H1 (cell line): Measurements from ENCODE around the gene GARNL3. TPM values are rescaled to one million over a fixed set of nuclear protein-coding genes. Genes with fewer than 3 reads are reported as not detected.

ENCODE experiments used
- CTCF ChIA-PET: fragments of 300-600 bp; sonication (Branson Sonifier 250); formaldehyde crosslinking; loops from one replicate; lab custom pipeline; 2021; ENCODE audit not compliant: partially characterized antibody; lab: Charles Lee
- POLR2A ChIA-PET: fragments of 300-600 bp; sonication (Branson Sonifier 250); formaldehyde crosslinking; loops from one replicate; lab custom pipeline; 2021; ENCODE audit warnings: inconsistent platforms; ENCODE audit not compliant: partially characterized antibody; lab: Charles Lee
- DNase-seq, 2 experiments: peaks; one replicate each; pipeline versions ENCODE4 v3.0.0 to v3.0.0-alpha.2; 2010 to 2022; ENCODE audit warnings: low spot score in 2 of 2, low read depth in 1 of 2, mixed read lengths in 1 of 2
- FAIRE-seq: peaks from 2 replicates; lab custom pipeline; 2011; peaks lifted over from hg19 to GRCh38; lab: Jason Lieb, UNC
- H2AFZ ChIP-seq: 2 replicates; pipeline ENCODE4 v1.8.1; 2012; ENCODE audit warnings: low read length, inconsistent platforms
- H2AK5ac ChIP-seq: 2 replicates; pipeline ENCODE4 v1.6.1; 2013; ENCODE audit warnings: low read depth, low read length
- H2BK120ac ChIP-seq: replicated peaks from 2 replicates; pipeline ENCODE3; 2013; ENCODE audit warnings: low read depth, low read length, inconsistent platforms
- H2BK12ac ChIP-seq: 2 replicates; pipeline ENCODE4 v1.6.1; 2013; ENCODE audit warnings: low read depth, low read length
- H2BK15ac ChIP-seq: 2 replicates; pipeline ENCODE4 v1.6.1; 2013; ENCODE audit warnings: low read length
- H2BK20ac ChIP-seq: 2 replicates; pipeline ENCODE4 v1.6.1; 2013; ENCODE audit warnings: low read length
- H2BK5ac ChIP-seq: 2 replicates; pipeline ENCODE4 v1.6.1; 2013; ENCODE audit warnings: low read depth, low read length
- H3K14ac ChIP-seq: 2 replicates; pipeline ENCODE4 v1.6.1; 2013; ENCODE audit warnings: inconsistent platforms; ENCODE audit not compliant: insufficient read length
- H3K18ac ChIP-seq: 2 replicates; pipeline ENCODE4 v1.6.1; 2013; ENCODE audit warnings: low read length; ENCODE audit errors: extremely low read depth
- H3K23ac ChIP-seq: 2 replicates; pipeline ENCODE4 v1.6.1; 2013; ENCODE audit warnings: inconsistent platforms; ENCODE audit not compliant: insufficient read length
- H3K23me2 ChIP-seq: 2 replicates; pipeline ENCODE4 v1.6.1; 2013; ENCODE audit warnings: low read depth, low read length
- H3K27ac ChIP-seq: 2 replicates; pipeline ENCODE4 v1.6.1; 2011; ENCODE audit warnings: low read depth, low read length, inconsistent platforms
- H3K27me3 ChIP-seq, 4 experiments: replicated peaks in 1 of 4; 1 replicate in 1 of 4; 2 replicates in 3 of 4; pipeline versions ENCODE4 v1.6.1 to v1.8.1; 2011 to 2013; ENCODE audit warnings: low read length in 3 of 4, mild to moderate bottlenecking in 3 of 4, inconsistent platforms in 2 of 4, mixed read lengths in 2 of 4, moderate library complexity in 1 of 4; ENCODE audit not compliant: control insufficient read depth in 3 of 4, insufficient read depth in 3 of 4; ENCODE audit errors: extremely low read depth in 1 of 4
- H3K36me3 ChIP-seq, 4 experiments: 2 replicates each; pipeline versions ENCODE4 v1.6.1 to v1.8.1; 2011 to 2013; ENCODE audit warnings: mild to moderate bottlenecking in 4 of 4, low read length in 3 of 4, moderate library complexity in 2 of 4, control low read depth in 1 of 4, inconsistent platforms in 1 of 4; ENCODE audit not compliant: insufficient read depth in 4 of 4, control insufficient read depth in 2 of 4
- H3K4ac ChIP-seq: replicated peaks from 2 replicates; pipeline ENCODE3; 2013; ENCODE audit warnings: low read length, low read depth, mixed read lengths, inconsistent platforms; ENCODE audit not compliant: insufficient read length
- H3K4me1 ChIP-seq, 4 experiments: replicated peaks in 1 of 4; 1 replicate in 1 of 4; 2 replicates in 3 of 4; pipeline versions ENCODE4 v1.6.1 to v1.8.1; 2011 to 2013; ENCODE audit warnings: low read length in 3 of 4, inconsistent platforms in 2 of 4, mixed read lengths in 1 of 4; ENCODE audit not compliant: insufficient read depth in 4 of 4, control insufficient read depth in 3 of 4
- H3K4me2 ChIP-seq, 2 experiments: 2 replicates each; pipeline versions ENCODE4 v1.6.1 to v1.8.1; 2011 to 2013; ENCODE audit warnings: low read depth in 2 of 2, low read length in 2 of 2, control low read depth in 1 of 2, inconsistent platforms in 1 of 2, mild to moderate bottlenecking in 1 of 2; ENCODE audit not compliant: insufficient read depth in 1 of 2
- H3K4me3 ChIP-seq, 4 experiments: fragments of 200-600, 300-600 bp in 1 of 4; sonication (generic), shearing (Covaris generic), sonication (Bioruptor Twin) in 1 of 4; 2 replicates each; pipeline versions ENCODE4 v1.5.1 to v1.8.1; 2011 to 2016; ENCODE audit warnings: low read length in 4 of 4, low read depth in 3 of 4, control low read depth in 2 of 4, inconsistent platforms in 2 of 4, mild to moderate bottlenecking in 2 of 4, mixed read lengths in 1 of 4, moderate library complexity in 1 of 4; ENCODE audit not compliant: insufficient read depth in 2 of 4; ENCODE audit errors: extremely low read depth in 1 of 4
- H3K56ac ChIP-seq: replicated peaks from 2 replicates; pipeline ENCODE3; 2013; ENCODE audit warnings: low read depth, mild to moderate bottlenecking, mixed read lengths, low read length, inconsistent platforms; ENCODE audit not compliant: insufficient read length
- H3K79me1 ChIP-seq: 2 replicates; pipeline ENCODE4 v1.6.1; 2013; ENCODE audit warnings: low read depth, low read length, control low read depth
- H3K79me2 ChIP-seq, 2 experiments: 2 replicates each; pipeline versions ENCODE4 v1.6.1 to v1.8.1; 2012 to 2013; ENCODE audit warnings: low read length in 2 of 2, mild to moderate bottlenecking in 2 of 2, inconsistent platforms in 1 of 2; ENCODE audit not compliant: insufficient read depth in 2 of 2, control insufficient read depth in 1 of 2
- H3K9ac ChIP-seq, 4 experiments: replicated peaks in 1 of 4; 1 replicate in 1 of 4; 2 replicates in 3 of 4; pipeline versions ENCODE4 v1.6.1 to v1.8.1; 2011 to 2013; ENCODE audit warnings: low read depth in 3 of 4, low read length in 3 of 4, control low read depth in 2 of 4, mild to moderate bottlenecking in 2 of 4, moderate library complexity in 2 of 4, inconsistent platforms in 1 of 4; ENCODE audit errors: extremely low read depth in 1 of 4
- H3K9me3 ChIP-seq, 2 experiments: 2 replicates each; pipeline versions ENCODE4 v1.6.1 to v1.8.1; 2012 to 2013; ENCODE audit warnings: mild to moderate bottlenecking in 2 of 2, moderate library complexity in 2 of 2, control low read depth in 1 of 2, inconsistent platforms in 1 of 2, low read depth in 1 of 2, low read length in 1 of 2, mixed read lengths in 1 of 2; ENCODE audit not compliant: insufficient read depth in 2 of 2
- H4K20me1 ChIP-seq, 2 experiments: replicated peaks in 1 of 2; 2 replicates each; pipeline versions ENCODE3 to v1.8.1; 2011 to 2013; ENCODE audit warnings: inconsistent platforms in 2 of 2, low read length in 2 of 2, mild to moderate bottlenecking in 1 of 2; ENCODE audit not compliant: insufficient read depth in 2 of 2, control insufficient read depth in 1 of 2
- H4K5ac ChIP-seq: 2 replicates; pipeline ENCODE4 v1.6.1; 2013; ENCODE audit warnings: low read length, low read depth, mixed read lengths, inconsistent platforms; ENCODE audit not compliant: insufficient read length
- H4K8ac ChIP-seq: 2 replicates; pipeline ENCODE4 v1.8.0; 2013; ENCODE audit warnings: mild to moderate bottlenecking, moderate library complexity, low read length, inconsistent platforms; ENCODE audit not compliant: insufficient read depth; ENCODE audit errors: extremely low read depth
- H4K91ac ChIP-seq: replicated peaks from 2 replicates; pipeline ENCODE3; 2013; ENCODE audit warnings: low read length, mixed read lengths, inconsistent platforms; ENCODE audit not compliant: insufficient read length
- ASH2L ChIP-seq: fragments of 200-600, 300-600 bp; sonication (generic); IDR thresholded peaks from one replicate; pipeline ENCODE4 v1.7.1; 2017; ENCODE audit warnings: low read length
- CBX5 ChIP-seq: fragments of 300-800, 300-1000 bp; sonication (generic); IDR thresholded peaks from 2 replicates; pipeline ENCODE4 v1.7.1; 2016; ENCODE audit warnings: antibody characterized with exemption, low read length, low read depth
- CEBPB ChIP-seq: IDR thresholded peaks from 2 replicates; pipeline ENCODE4 v1.6.1; 2012; ENCODE audit warnings: low read depth, low read length
- CHD2 ChIP-seq: IDR thresholded peaks from 2 replicates; pipeline ENCODE4 v1.6.1; 2012; ENCODE audit warnings: low read length, improper control_type of control experiment
- CTBP2 ChIP-seq: IDR thresholded peaks from 2 replicates; pipeline ENCODE4 v1.7.0; 2011; ENCODE audit warnings: borderline replicate concordance, mild to moderate bottlenecking, moderate library complexity, mixed read lengths, low read length; ENCODE audit not compliant: insufficient read depth, insufficient read length
- FOSL1 ChIP-seq: IDR thresholded peaks from 2 replicates; pipeline ENCODE4 v1.6.1; 2011; ENCODE audit warnings: mild to moderate bottlenecking, low read depth, low read length, moderate library complexity; ENCODE audit not compliant: insufficient read depth
- KDM1A ChIP-seq: fragments of 200-600, 300-600 bp; sonication (generic); IDR thresholded peaks from 2 replicates; pipeline ENCODE4 v1.7.1; 2016; ENCODE audit warnings: mild to moderate bottlenecking, low read length, borderline replicate concordance
- KDM4A ChIP-seq: IDR thresholded peaks from one replicate; pipeline ENCODE4 v1.7.1; 2012; ENCODE audit warnings: low read depth, mild to moderate bottlenecking, moderate library complexity, low read length, inconsistent platforms; ENCODE audit not compliant: severe bottlenecking
- KDM5A ChIP-seq: fragments of 200-600 bp; IDR thresholded peaks from 2 replicates; pipeline ENCODE4 v1.7.1; 2012; ENCODE audit warnings: mild to moderate bottlenecking, low read length, inconsistent platforms, mixed read lengths
- MAFK ChIP-seq: IDR thresholded peaks from 2 replicates; pipeline ENCODE4 v1.6.1; 2012; ENCODE audit warnings: low read depth, mild to moderate bottlenecking, improper control_type of control experiment, low read length
- POU5F1 ChIP-seq: IDR thresholded peaks from 2 replicates; pipeline ENCODE4 v1.6.1; 2011; ENCODE audit warnings: low read depth, mild to moderate bottlenecking, low read length, moderate library complexity
- RAD21 ChIP-seq, 2 experiments: IDR thresholded peaks in 1 of 2; conservative IDR thresholded peaks in 1 of 2; 2 replicates each; pipeline ENCODE4 v1.6.1; 2011; ENCODE audit warnings: low read depth in 2 of 2, low read length in 2 of 2, improper control_type of control experiment in 1 of 2, inconsistent platforms in 1 of 2, mild to moderate bottlenecking in 1 of 2, moderate library complexity in 1 of 2
- RFX5 ChIP-seq: IDR thresholded peaks from 2 replicates; pipeline ENCODE4 v1.6.1; 2011; ENCODE audit warnings: low read depth, low read length, improper control_type of control experiment, borderline replicate concordance
- YY1 ChIP-seq: IDR thresholded peaks from 2 replicates; pipeline ENCODE4 v1.6.1; 2011; ENCODE audit warnings: low read depth, mild to moderate bottlenecking, low read length
- WGBS, 2 experiments: shearing (Covaris generic) in 1 of 2; methylation state at CpG; one replicate each; pipeline versions ENCODE4 v1.1.6 to v1.1.7; 2013 to 2015; ENCODE audit warnings: low lambda C conversion rate in 2 of 2, mixed read lengths in 2 of 2, inconsistent platforms in 1 of 2, low coverage in 1 of 2, missing lambda C conversion rate in 1 of 2; ENCODE audit not compliant: insufficient replicate concordance in 2 of 2, insufficient coverage in 1 of 2, insufficient read length in 1 of 2; ENCODE audit errors: extremely low coverage in 1 of 2, missing lambda C conversion rate in 1 of 2; 5-methylcytosine and 5-hydroxymethylcytosine counted together
- polyA plus RNA-seq, 7 experiments: library from polyadenylated mRNA; depleted of rRNA in 3 of 7; stranded (reverse) in 5 of 7; unstranded in 2 of 7; fragments of >200 nt in 5 of 7; fragments of 200-250 nt in 2 of 7; gene quantifications; 1 replicate in 5 of 7; 2 replicates in 1 of 7; 4 replicates in 1 of 7; pipeline versions ENCODE4 v1.2.1 to v1.2.3, GENCODE V29; 2011 to 2013; ENCODE audit warnings: missing spikeins in 2 of 7, mixed read lengths in 2 of 7
- total RNA-seq: library from RNA; stranded (reverse); fragmentation: NEBNext Ultra II Directional; extraction: Animal tissue kit (Norgen Biotek cat#: 25700); gene quantifications from 2 replicates; pipeline ENCODE4 v1.2.1, GENCODE V29; 2021

Gene GARNL3
- total and polyA plus RNA-seq, 2 of the 8 experiments (the other 6 are each of a cell fraction or from before 2014, with no cell fraction given): 6.5 to 18.3 TPM

- H3K4me3 ChIP-seq: no peak overlapping the region
- H3K79me1 ChIP-seq: no peaks in the 10 kb centered on the region
- no peak overlapping the region for H2BK15ac ChIP-seq
- ChIA-PET CTCF (interaction anchor here (0.6 to 1.6 kb wide), 5 partner anchors 49 to 651 kb away, joined by 3 to 5 read pairs (median 4); no protein-coding TSS in a partner anchor), POLR2A (interaction anchor here (2.7 kb wide), 1 partner anchor 12 kb away, joined by 11 read pairs; no protein-coding TSS in a partner anchor)
- WGBS, 2 experiments: 90% methylated on average over 3 of the region's 3 CpGs; no CpG with 5 or more reads in 1 of the 2 experiments
- H3K9me3 ChIP-seq: no peaks in the 10 kb centered on the region
- no peak overlapping the region for H2AFZ ChIP-seq
- no peaks in the 10 kb centered on the region for H3K23me2 ChIP-seq
- H4K20me1 ChIP-seq: no peaks in the 10 kb centered on the region
- H4K5ac ChIP-seq: no peak overlapping the region
- no peak overlapping the region for H3K27ac ChIP-seq
- H3K27me3 ChIP-seq: no peaks in the 10 kb centered on the region
- H4K91ac ChIP-seq: no peak overlapping the region
- DNase-seq: no peak
- H3K18ac ChIP-seq: no peak overlapping the region
- peaks cover 7 to 19% (median 12%) of the 10 kb centered on the region in 4 experiments for H3K4me1 ChIP-seq
- no peak overlapping the region for H3K23ac ChIP-seq
- peaks cover 0 to 7% (median 0%) of the 10 kb centered on the region in 4 experiments; a peak in 2 of 8 replicates for H3K36me3 ChIP-seq
- no peaks in the 10 kb centered on the region for H3K79me2 ChIP-seq
- H2AK5ac ChIP-seq: no peak overlapping the region
- no peak overlapping the region for H3K14ac ChIP-seq
- no peak overlapping the region for H2BK5ac ChIP-seq
- H3K56ac ChIP-seq: no peak overlapping the region
- H2BK120ac ChIP-seq: no peak overlapping the region
- H2BK12ac ChIP-seq: no peak overlapping the region
- H3K4ac ChIP-seq: no peak overlapping the region
- FAIRE-seq: no peak
- H3K9ac ChIP-seq: no peak overlapping the region
- H3K4me2 ChIP-seq: no peak overlapping the region
- H4K8ac ChIP-seq: no peak overlapping the region
- no peak overlapping the region for H2BK20ac ChIP-seq
- TF ChIP-seq RFX5: no peak
- no peak for TF ChIP-seq YY1
- no peak for TF ChIP-seq KDM4A
- no peak for TF ChIP-seq KDM5A
- no peak for TF ChIP-seq KDM1A
- no peak for TF ChIP-seq CBX5
- TF ChIP-seq POU5F1: no peak
- no peak for TF ChIP-seq RAD21 (IDR thresholded peaks at IDR 0.05 in 1 of 2, conservative IDR thresholded peaks at IDR 0.05 in 1 of 2; ENCODE audit: low read depth in 2 of 2, low read length in 2 of 2)
- no peak for TF ChIP-seq CHD2
- no peak for TF ChIP-seq ASH2L
- no peak for TF ChIP-seq MAFK
- no peak for TF ChIP-seq FOSL1
- TF ChIP-seq CTBP2: no peak
- TF ChIP-seq CEBPB: no peak
Observed at GRCh38 chr9:127358023-127358535, 93.5 kb downstream of the GARNL3 start.
